GM12878 (cell line): ENCODE results near the gene GPR61. TPM values are rescaled to one million over a fixed set of nuclear protein-coding genes. Genes with fewer than 3 reads are reported as not detected.

Experiments
- BCLAF1 ChIP-seq: fragments of 450-650 bp; IDR thresholded peaks from 2 replicates; pipeline ENCODE4 v1.6.1; 2017; ENCODE audit warnings: antibody characterized with exemption, mild to moderate bottlenecking, moderate library complexity
- CEBPB ChIP-seq, 2 experiments: fragments of 150-350 bp in 1 of 2; IDR thresholded peaks; 2 replicates each; pipeline ENCODE4 v1.6.1; 2012 to 2014; ENCODE audit warnings: low read depth in 2 of 2, low read length in 2 of 2, borderline replicate concordance in 1 of 2, inconsistent platforms in 1 of 2
- CHD4 ChIP-seq: fragments of 200-600 bp; sonication (generic); IDR thresholded peaks from 2 replicates; pipeline ENCODE4 v1.6.1; 2016; ENCODE audit warnings: mild to moderate bottlenecking
- FOS ChIP-seq: IDR thresholded peaks from 3 replicates; pipeline ENCODE4 v1.6.1; 2011; ENCODE audit warnings: borderline replicate concordance; ENCODE audit not compliant: insufficient read length; ENCODE audit errors: extremely low read depth
- FOXK2 ChIP-seq: fragments of 450-650 bp; IDR thresholded peaks from 2 replicates; pipeline ENCODE4 v1.6.1; 2017; ENCODE audit warnings: mild to moderate bottlenecking, moderate library complexity
- HDAC2 ChIP-seq: fragments of 200-600 bp; sonication (generic); IDR thresholded peaks from 2 replicates; pipeline ENCODE4 v1.6.1; 2017
- IRF3 ChIP-seq: fragments of 450-650 bp; IDR thresholded peaks from 2 replicates; pipeline ENCODE4 v1.6.1; 2014; ENCODE audit warnings: mild to moderate bottlenecking
- NBN ChIP-seq: fragments of 450-650 bp; IDR thresholded peaks from 2 replicates; pipeline ENCODE4 v1.6.1; 2016
- NFYB ChIP-seq: IDR thresholded peaks from 2 replicates; pipeline ENCODE4 v1.6.1; 2011; ENCODE audit warnings: low read depth, mild to moderate bottlenecking, low read length, improper control_type of control experiment, moderate library complexity; ENCODE audit not compliant: insufficient read depth
- POLR2A ChIP-seq: IDR thresholded peaks from 2 replicates; pipeline ENCODE4 v1.6.1; 2011; ENCODE audit warnings: low read depth, mild to moderate bottlenecking, low read length
- POLR2AphosphoS2 ChIP-seq: IDR thresholded peaks from 2 replicates; pipeline ENCODE4 v1.6.1; 2011; ENCODE audit warnings: low read depth, mild to moderate bottlenecking, low read length, improper control_type of control experiment, moderate library complexity
- POLR2AphosphoS5 ChIP-seq: IDR thresholded peaks from 2 replicates; pipeline ENCODE4 v1.6.1; 2011; ENCODE audit warnings: mild to moderate bottlenecking, low read length, inconsistent platforms
- RCOR1 ChIP-seq: conservative IDR thresholded peaks from 2 replicates; pipeline ENCODE4 v1.6.1; 2012; ENCODE audit warnings: low read depth, low read length, improper control_type of control experiment
- REST ChIP-seq: IDR thresholded peaks from 2 replicates; pipeline ENCODE4 v1.6.1; 2012; ENCODE audit warnings: mild to moderate bottlenecking, low read depth, low read length
- SKIL ChIP-seq: fragments of 450-650 bp; IDR thresholded peaks from 2 replicates; pipeline ENCODE4 v1.6.1; 2017; ENCODE audit warnings: mild to moderate bottlenecking, low read depth, inconsistent platforms; ENCODE audit not compliant: poor library complexity, severe bottlenecking
- SREBF1 ChIP-seq: IDR thresholded peaks from 2 replicates; pipeline ENCODE4 v1.6.1; 2012; ENCODE audit warnings: mild to moderate bottlenecking, low read length
- SRF ChIP-seq, 2 experiments: IDR thresholded peaks; 2 replicates each; pipeline ENCODE4 v1.6.1; 2011; ENCODE audit warnings: low read depth in 2 of 2, low read length in 2 of 2, mild to moderate bottlenecking in 1 of 2, moderate library complexity in 1 of 2
- ZBTB33 ChIP-seq: fragments of 450-650 bp; IDR thresholded peaks from 2 replicates; pipeline ENCODE4 v1.6.1; 2017; ENCODE audit warnings: mild to moderate bottlenecking
- ZNF217 ChIP-seq: fragments of 450-650 bp; IDR thresholded peaks from 2 replicates; pipeline ENCODE4 v1.6.1; 2017; ENCODE audit warnings: antibody characterized with exemption, mild to moderate bottlenecking
- polyA plus RNA-seq, 11 experiments: library from polyadenylated mRNA; depleted of rRNA in 4 of 11; unstranded in 6 of 11; stranded (reverse) in 5 of 11; fragments of >200 nt; fragmentation: Nextera tagmentation in 4 of 11; fragmentation: Illumina TruSeq in 1 of 11; extraction: Ambion mirVana in 4 of 11; extraction: Trizol in 1 of 11; gene quantifications; 1 replicate in 1 of 11; 2 replicates in 10 of 11; pipeline versions ENCODE4 v1.2.1 to v1.2.3, GENCODE V29; 2011 to 2016; ENCODE audit warnings: inconsistent platforms in 2 of 11, missing spikeins in 2 of 11, low read depth in 1 of 11
- total RNA-seq, 4 experiments: library from RNA; depleted of rRNA in 3 of 4; stranded (reverse); fragments of >200 nt in 3 of 4; fragmentation: Illumina TruSeq in 1 of 4; extraction: Trizol in 1 of 4; gene quantifications; 2 replicates each; pipeline versions ENCODE4 v1.2.1 to v1.2.3, GENCODE V29; 2013 to 2021

GPR61 gene
- total and polyA plus RNA-seq, 10 of the 15 experiments (the other 5 are each of a cell fraction or from before 2014, with no cell fraction given): 0.19 to 1.1 (median 0.35) TPM; not detected in 2

GRCh38 chr1:109493805-109494539 is 45.7 kb upstream of the GPR61 start, which contains the start of gene CYB561D1 (continued):
- TF ChIP-seq REST (no peak), NBN (peak; percentile 93; the same call in 1 of the 2 replicates), IRF3 (no peak), BCLAF1 (no peak), CHD4 (no peak), HDAC2 (no peak), SKIL (no peak), POLR2AphosphoS5 (peak; percentile 92), POLR2AphosphoS2 (peak; percentile 83; the same call in 1 of the 2 replicates), SREBF1 (no peak), NFYB (no peak), POLR2A (peak; percentile 96), ZNF217 (no peak), CEBPB (IDR thresholded peaks at IDR 0.05; ENCODE audit: borderline replicate concordance in 1 of 2, low read depth in 2 of 2, low read length in 2 of 2) (no peak), ZBTB33 (no peak), FOXK2 (no peak), FOS (no peak), SRF (IDR thresholded peaks at IDR 0.05; ENCODE audit: low read depth in 2 of 2, low read length in 2 of 2) (no peak), RCOR1 (no peak)
